Type B pancreatic cell (in vitro differentiated cells): ENCODE measurements around the gene SNCB. TPM values are rescaled to one million over a fixed set of nuclear protein-coding genes. Genes with fewer than 3 reads are reported as not detected.
A peak's percentile ranks its signal among the peaks of the same experiment; 100 is the strongest.

Source experiments
- DNase-seq: peaks from one replicate; pipeline ENCODE4 v3.0.0; 2021; ENCODE audit warnings: mixed read lengths; ENCODE audit not compliant: unreplicated experiment; ENCODE audit errors: extremely low spot score
- H3K27ac Mint-ChIP-seq: 2 replicates; pipeline ENCODE4 v1.8.0; 2021; ENCODE audit warnings: mild to moderate bottlenecking, mixed read lengths
- H3K27me3 Mint-ChIP-seq: 2 replicates; pipeline ENCODE4 v1.8.0; 2021; ENCODE audit warnings: mixed read lengths
- H3K36me3 Mint-ChIP-seq: 2 replicates; pipeline ENCODE4 v1.8.0; 2021; ENCODE audit warnings: mixed read lengths
- H3K4me1 Mint-ChIP-seq: one replicate; pipeline ENCODE4 v1.8.0; 2021; ENCODE audit warnings: mixed read lengths; ENCODE audit not compliant: unreplicated experiment
- H3K4me3 Mint-ChIP-seq: 2 replicates; pipeline ENCODE4 v1.8.0; 2021; ENCODE audit warnings: mild to moderate bottlenecking, mixed read lengths
- H3K9me3 Mint-ChIP-seq: 2 replicates; pipeline ENCODE4 v1.8.0; 2021; ENCODE audit warnings: mixed read lengths
- total RNA-seq: library from RNA; stranded (reverse); gene quantifications from 2 replicates; pipeline ENCODE4 v1.2.1, GENCODE V29; 2021; ENCODE audit warnings: low replicate concordance
- TF ChIP-seq, protein P1 (sequence below): fragments of 200-600 bp; sonication (generic); conservative IDR thresholded peaks from 2 replicates; pipeline ENCODE4 v1.5.0; 2021; ENCODE audit warnings: antibody characterized with exemption, mild to moderate bottlenecking

SNCB gene
- total RNA-seq, 1 donor from 2014 or later, result 0.97 TPM

DNA sequence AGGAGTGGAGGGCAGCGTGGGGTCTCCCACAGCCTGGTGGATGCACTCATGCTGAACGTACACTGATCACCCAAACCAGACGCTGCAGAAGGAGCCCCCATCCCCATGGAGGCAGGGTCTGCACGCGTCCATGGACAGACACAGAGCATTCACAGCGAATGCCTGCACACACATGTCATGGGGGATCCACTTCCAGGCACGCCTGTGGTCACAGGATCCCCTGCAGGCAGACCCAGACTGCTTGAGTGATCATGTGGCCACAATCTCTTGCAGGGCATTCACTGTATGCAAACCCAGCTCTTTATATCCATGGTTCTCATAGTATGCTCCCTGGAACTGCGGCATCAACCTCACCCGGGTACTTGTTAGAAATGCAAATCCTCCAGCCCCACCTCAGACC lies 5.4 kb downstream of the SNCB start:
- TF ChIP-seq, protein P1, sequence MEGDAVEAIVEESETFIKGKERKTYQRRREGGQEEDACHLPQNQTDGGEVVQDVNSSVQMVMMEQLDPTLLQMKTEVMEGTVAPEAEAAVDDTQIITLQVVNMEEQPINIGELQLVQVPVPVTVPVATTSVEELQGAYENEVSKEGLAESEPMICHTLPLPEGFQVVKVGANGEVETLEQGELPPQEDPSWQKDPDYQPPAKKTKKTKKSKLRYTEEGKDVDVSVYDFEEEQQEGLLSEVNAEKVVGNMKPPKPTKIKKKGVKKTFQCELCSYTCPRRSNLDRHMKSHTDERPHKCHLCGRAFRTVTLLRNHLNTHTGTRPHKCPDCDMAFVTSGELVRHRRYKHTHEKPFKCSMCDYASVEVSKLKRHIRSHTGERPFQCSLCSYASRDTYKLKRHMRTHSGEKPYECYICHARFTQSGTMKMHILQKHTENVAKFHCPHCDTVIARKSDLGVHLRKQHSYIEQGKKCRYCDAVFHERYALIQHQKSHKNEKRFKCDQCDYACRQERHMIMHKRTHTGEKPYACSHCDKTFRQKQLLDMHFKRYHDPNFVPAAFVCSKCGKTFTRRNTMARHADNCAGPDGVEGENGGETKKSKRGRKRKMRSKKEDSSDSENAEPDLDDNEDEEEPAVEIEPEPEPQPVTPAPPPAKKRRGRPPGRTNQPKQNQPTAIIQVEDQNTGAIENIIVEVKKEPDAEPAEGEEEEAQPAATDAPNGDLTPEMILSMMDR, result no peak
- Mint-ChIP-seq H3K9me3 (no peaks in the 10 kb centered on the region), H3K36me3 (no peaks in the 10 kb centered on the region), H3K27ac (no peak overlapping the region), H3K4me1 (no peaks in the 10 kb centered on the region), H3K4me3 (no peak overlapping the region), H3K27me3 (peaks cover 96% of the 10 kb centered on the region)
- no peak for DNase-seq

DNA sequence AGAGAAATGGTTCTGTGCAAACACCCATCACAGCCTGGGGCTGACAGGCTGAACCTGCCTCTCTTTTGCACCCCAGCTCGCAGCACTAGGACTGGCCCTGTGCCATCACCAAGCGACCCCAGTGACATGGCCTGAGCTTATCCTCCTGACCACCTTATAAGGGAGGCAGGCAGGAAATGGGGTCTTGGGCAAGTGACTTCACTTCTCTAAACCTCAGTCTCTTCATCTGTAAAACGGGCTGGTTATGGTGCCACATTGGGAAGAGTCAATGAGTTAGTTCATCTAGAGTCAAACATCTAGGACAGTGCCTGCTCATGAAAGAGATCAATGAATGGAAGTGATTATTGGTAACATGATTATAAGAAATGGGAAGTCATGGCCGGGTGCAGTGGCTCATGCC lies 6.2 kb downstream of the SNCB start:
- H3K27me3 Mint-ChIP-seq, result peaks cover 96% of the 10 kb centered on the region
- no peaks in the 10 kb centered on the region for H3K4me1 Mint-ChIP-seq

DNA sequence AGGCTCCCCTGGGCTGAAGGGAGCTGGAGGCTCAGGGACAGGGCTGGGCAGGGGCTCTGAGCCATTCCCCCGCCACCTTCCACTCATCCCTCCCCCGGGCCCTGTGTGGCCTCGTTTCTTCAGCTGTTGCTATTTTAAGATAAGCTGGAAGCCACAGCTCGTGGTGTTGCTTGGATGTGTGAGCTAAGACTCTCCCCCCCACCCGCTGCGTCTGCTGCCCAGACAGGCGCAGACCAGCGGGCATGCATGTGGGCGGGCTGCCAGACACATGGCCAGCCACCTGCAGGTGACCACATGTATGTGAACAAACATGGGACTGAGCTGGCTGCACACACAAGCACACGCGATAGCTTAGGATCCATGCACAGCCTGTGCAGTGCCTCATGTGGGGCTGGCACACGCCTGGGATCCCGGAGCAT lies 8.7 kb downstream of the SNCB start:
- TF ChIP-seq, protein P1, result no peak
- H3K4me3 Mint-ChIP-seq, result no peak overlapping the region
- no peak overlapping the region for H3K27ac Mint-ChIP-seq
- H3K9me3 Mint-ChIP-seq, result no peaks in the 10 kb centered on the region
- no peaks in the 10 kb centered on the region for H3K36me3 Mint-ChIP-seq
- peaks cover 96% of the 10 kb centered on the region for H3K27me3 Mint-ChIP-seq
- no peak for DNase-seq
- no peaks in the 10 kb centered on the region for H3K4me1 Mint-ChIP-seq

More for the DNA sequence above, 6.2 kb downstream of the SNCB start:
- Mint-ChIP-seq H3K9me3 (no peaks in the 10 kb centered on the region), H3K4me3 (no peak overlapping the region), H3K27ac (no peak overlapping the region), H3K36me3 (no peaks in the 10 kb centered on the region)
- TF ChIP-seq, protein P1, result no peak
- no peak for DNase-seq

DNA sequence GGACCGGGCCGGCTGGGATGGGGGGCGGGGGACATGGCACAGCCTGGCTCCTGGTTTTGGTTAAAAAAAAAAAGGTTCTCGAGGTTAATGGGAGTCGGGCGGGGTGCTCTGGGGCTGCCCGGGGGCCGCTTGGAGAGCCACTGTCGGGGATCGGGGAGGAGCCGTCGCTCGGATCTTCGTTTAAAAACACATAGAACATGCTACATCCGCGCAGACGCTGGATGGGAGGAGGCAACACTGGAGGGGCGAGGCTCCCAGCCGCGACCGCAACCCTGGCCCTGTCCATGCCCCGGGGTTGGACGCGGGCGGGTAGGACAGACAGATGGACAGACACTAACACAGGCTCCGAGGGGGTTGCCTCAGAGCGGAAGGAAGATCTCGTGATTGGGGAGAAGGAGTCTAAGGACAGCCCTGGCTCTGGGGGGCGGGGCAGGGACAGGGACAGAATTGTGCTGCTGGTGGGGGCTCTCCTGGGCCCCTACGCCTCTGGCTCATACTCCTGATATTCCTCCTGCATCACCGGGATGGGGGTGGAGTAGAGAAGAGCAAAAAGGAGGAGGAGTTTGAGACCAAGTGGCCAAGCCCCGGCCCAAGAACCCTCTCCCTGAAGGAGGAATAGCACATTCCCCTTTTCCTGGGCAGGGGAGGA lies 9.9 kb downstream of the SNCB start:
- H3K9me3 Mint-ChIP-seq, result no peaks in the 10 kb centered on the region
- TF ChIP-seq, protein P1, result no peak
- no peaks in the 10 kb centered on the region for H3K4me1 Mint-ChIP-seq
- no peak overlapping the region for H3K27ac Mint-ChIP-seq
- no peak overlapping the region for H3K4me3 Mint-ChIP-seq
- peaks cover 97% of the 10 kb centered on the region for H3K27me3 Mint-ChIP-seq
- no peaks in the 10 kb centered on the region for H3K36me3 Mint-ChIP-seq
- DNase-seq, result no peak

DNA sequence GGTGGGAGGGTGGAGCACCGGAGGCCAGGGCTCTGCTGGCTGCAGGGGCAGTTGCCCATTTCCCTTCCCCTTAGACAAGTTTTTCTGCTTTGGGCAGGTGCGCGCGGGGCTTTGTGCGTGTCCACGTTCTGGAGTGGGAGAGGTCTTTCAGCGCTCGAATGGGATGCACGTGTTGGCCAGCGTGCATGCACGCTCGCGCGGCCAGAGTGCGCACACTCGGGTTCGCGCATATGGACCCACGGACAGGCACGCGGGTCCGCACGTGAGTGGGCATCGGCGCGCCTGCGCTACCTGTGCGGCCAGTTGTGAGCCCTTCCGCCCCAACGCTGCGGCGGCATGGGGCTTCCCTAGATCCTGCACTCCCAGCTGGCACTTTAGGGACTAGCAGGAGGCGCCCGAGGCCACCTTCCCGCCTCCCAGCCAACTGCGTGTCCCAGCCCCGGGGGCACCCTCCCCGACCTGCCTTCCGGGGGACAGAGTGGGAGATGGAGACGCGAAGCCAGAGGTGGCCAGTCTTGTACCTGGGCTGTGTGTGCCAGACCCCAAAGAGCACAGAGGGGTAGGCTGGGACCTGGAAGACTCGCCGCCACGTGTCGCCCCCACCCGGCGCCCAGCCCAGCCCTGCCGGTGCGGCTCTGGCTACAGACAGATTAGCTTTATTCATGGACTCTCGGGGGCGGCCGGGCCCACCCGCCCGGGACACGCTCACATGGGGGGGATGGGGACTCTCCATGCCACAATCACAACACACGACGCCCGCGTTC lies 10.6 kb downstream of the SNCB start:
- Mint-ChIP-seq H3K4me3 (no peak overlapping the region), H3K9me3 (no peaks in the 10 kb centered on the region), H3K36me3 (no peaks in the 10 kb centered on the region), H3K27ac (no peak overlapping the region), H3K4me1 (no peaks in the 10 kb centered on the region), H3K27me3 (peaks cover 96% of the 10 kb centered on the region)
- no peak for DNase-seq
- TF ChIP-seq, protein P1, result peak; percentile 6
